ENCODE results near the gene ENSA.
"Not testable (repeated sequence)": the region's sequence is repeated elsewhere in the genome, so short reads cannot be mapped to it uniquely, and the experiment has no call there.

Gene ENSA

DNA sequence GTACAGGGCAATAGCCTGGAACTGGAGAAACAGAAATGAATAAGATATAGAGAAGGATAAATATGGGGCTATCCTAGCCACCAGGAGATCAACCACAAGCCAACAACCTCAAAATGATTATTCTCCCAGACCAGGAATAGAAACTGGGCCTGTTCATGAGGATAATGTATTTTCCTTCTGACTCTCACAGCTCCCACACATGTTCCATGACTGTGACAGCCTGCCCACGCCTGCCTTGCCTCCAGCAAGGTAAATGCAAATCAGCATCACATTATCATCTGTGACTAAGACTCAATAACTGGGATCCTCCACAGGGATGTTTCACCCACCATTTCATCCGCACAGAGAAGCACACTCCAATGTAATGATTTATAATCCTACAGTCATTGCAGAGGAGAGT lies 3.3 kb downstream of the ENSA start:
- TF ChIP-seq, protein P1, sequence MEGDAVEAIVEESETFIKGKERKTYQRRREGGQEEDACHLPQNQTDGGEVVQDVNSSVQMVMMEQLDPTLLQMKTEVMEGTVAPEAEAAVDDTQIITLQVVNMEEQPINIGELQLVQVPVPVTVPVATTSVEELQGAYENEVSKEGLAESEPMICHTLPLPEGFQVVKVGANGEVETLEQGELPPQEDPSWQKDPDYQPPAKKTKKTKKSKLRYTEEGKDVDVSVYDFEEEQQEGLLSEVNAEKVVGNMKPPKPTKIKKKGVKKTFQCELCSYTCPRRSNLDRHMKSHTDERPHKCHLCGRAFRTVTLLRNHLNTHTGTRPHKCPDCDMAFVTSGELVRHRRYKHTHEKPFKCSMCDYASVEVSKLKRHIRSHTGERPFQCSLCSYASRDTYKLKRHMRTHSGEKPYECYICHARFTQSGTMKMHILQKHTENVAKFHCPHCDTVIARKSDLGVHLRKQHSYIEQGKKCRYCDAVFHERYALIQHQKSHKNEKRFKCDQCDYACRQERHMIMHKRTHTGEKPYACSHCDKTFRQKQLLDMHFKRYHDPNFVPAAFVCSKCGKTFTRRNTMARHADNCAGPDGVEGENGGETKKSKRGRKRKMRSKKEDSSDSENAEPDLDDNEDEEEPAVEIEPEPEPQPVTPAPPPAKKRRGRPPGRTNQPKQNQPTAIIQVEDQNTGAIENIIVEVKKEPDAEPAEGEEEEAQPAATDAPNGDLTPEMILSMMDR (IDR thresholded peaks at IDR 0.05; ENCODE audit: low read depth, low read length) = no peak

DNA sequence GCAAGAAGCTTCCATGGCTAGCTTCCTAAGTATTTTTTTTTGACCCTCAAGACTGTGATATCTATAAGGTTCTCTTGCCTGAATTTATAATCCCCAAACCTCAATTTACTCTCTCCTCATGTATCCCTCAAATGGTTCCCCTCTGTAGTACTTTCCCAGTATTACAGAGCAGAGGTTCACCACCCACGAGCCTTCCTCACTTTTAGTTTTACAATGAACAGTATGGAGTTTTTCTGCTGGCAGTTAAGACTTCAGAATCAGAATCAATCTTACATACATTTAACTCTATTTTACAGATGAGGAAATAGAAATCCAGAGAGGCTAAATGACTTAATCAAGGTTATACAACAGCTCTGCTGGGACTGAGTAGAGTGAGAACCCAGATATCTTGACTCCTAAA lies 4.9 kb downstream of the ENSA start:
- H3K4me3 ChIP-seq (ENCODE audit: low read depth, low read length) = not testable (repeated sequence)

More for the DNA sequence above, 3.3 kb downstream of the ENSA start:
- no peak overlapping the region for H3K4me3 ChIP-seq (ENCODE audit: low read depth, low read length)

DNA sequence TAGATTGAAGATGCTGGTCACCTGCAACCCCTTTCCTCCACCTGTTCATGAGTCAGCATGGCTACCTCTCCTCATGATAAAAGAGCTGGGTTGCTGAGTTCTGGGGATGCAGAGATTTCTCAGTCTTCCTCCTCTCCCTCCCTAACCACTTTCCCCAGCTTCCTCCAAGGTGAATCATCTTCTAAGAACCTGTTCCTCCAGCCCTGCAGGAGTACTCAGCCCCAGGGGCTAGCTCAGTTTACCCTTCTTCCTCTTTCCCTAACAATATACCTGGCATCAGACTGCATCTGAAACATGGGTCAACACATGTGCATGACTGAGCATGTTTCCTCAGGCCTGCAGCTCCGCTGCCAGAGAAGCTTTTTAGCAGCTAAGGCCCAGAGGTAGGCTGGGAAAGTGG lies 5.3 kb downstream of the ENSA start:
- not testable (repeated sequence) for H3K4me3 ChIP-seq (ENCODE audit: low read depth, low read length)

DNA sequence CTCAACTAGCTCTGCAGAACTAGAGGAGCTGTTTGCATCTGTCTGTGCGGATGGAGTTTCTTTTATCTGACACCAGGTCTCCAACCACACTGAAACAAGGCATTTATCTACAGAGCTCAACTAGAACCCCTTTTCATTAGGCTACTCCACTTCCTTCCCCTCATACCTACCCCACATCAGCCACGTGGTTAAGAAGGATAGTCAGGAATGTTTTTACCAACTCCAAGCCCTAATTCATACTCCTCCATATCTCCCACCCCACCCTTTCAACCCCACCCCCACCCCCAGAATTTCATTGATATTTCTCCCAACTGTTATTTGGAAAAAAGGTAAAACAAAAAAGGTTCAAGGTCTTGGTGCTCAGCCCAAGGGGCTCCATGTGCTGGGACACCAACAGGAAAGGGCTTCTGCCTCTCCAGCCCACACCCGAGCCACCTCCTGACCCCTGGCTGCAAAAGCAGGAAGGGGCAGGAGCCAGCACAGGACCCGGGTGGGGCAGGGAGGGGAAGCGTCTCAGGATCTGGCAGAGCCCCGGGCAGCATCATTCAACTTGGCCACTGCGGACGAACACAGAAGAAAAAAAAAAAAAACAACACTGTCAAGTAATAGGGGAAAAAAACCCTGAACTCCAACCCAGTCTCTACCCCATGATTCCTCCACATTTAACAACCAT lies 7.0 kb downstream of the ENSA start:
- TF ChIP-seq, protein P1 (IDR thresholded peaks at IDR 0.05; ENCODE audit: low read depth, low read length) = no peak
- no peak overlapping the region for H3K4me3 ChIP-seq (ENCODE audit: low read depth, low read length)

DNA sequence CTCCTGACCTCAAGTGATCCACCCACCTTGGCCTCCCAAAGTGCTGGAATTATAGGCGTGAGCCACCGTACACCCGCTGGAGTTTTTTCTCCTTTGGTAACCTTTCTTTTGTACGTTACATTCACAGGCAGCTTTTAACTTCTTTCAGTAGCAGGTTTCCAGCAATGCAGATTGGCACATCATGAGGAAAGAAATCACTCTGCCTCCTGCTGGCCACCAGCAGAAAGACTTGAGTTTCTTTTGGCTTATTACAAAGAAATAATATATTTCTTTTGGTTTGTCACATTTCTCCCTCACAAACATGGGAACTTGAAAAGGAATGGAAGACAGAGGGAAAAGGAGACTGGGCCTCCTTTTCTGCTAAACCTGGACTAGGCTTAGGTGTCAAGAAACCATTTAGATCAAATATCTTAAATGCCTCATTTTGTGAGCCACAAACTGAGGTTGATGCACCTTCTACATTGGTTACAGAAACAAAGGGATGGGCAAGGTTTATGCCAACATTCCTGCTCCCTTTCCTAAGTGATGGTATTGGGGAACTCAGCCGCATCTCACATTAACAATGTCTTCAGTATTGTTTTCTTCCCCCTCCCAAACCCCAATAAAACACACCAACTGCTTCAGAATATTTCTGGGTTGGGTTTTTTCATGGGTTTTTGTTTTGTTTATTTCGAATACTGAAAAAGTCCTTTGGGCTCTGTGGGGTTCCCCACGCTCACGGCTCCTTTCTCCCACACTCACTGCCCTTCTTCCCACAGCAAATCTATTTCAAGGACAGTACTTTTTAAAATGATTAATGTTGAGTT lies 7.7 kb downstream of the ENSA start:
- TF ChIP-seq, protein P1 (IDR thresholded peaks at IDR 0.05; ENCODE audit: low read depth, low read length) = peak; percentile 68
- no peak overlapping the region for H3K4me3 ChIP-seq (ENCODE audit: low read depth, low read length)

DNA sequence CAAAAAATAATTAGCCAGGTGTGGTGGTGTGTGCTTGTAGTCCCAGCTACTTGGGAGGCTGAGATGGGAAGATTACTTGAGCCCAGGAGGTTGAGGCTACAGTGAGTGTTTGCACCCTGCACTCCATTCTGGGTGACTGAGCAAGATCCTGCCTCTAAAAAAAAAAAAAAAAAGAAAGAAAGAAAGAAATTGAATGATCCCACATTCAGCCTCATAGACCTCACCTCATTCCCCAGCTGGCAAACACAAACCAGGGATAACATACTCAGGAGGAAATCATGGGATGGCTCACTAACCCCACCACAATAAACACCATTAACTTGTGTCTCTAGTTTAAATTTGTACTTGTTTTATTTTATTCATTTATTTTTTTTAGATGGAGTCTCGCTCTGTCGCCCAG lies 8.5 kb downstream of the ENSA start:
- no peak overlapping the region for H3K4me3 ChIP-seq (ENCODE audit: low read depth, low read length)
- TF ChIP-seq, protein P1 (IDR thresholded peaks at IDR 0.05; ENCODE audit: low read depth, low read length) = no peak

DNA sequence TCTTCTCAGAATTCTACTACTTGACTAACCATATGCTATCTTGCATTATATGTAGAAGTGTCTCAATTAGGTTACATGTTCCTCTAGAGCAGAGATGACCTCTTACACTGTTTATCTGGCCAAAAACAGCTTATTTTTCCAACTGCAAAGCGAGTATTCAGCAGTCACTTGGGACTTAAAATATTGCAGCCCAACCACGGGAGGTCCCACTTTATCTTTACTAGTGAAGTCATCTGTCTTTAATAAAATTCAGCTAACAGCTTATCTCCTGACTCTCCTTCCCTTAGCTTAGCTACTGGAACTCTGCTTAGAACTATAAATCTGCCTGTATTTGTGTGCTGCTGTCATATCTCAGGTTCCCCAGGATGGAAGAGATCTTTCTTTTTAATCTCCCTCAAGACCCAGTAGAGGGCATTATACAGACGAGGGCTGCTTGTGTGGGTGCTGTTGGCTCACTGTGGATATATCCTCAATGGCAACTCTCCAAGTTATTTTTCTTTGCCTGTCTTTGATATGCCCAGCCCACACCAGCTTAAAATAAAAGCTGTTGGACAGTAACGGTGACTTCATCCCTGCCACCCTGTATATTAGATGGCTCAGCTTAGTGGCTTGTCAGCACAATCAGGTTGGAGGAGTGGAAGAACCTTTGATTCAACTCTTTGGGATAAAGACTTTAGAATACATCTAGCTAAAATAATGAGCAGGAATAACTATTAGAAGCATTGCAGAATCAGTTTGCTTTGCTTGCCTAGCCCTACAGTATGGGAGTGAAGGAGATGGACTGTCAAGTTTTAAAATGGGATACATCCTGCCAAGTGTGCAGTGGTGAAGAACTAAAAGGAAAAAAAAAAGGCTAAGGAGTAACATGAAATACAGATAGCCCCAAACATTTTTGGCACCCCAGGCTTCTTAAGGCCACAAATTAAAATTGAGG lies 9.6 kb downstream of the ENSA start:
- TF ChIP-seq, protein P1 (IDR thresholded peaks at IDR 0.05; ENCODE audit: low read depth, low read length) = peak; percentile 20
- no peak overlapping the region for H3K4me3 ChIP-seq (ENCODE audit: low read depth, low read length)

All from WI38 (cell line).